HG03439 (cell line): ENCODE data around the gene CUL5.
"Not testable (repeated sequence)": the region's sequence is repeated elsewhere in the genome, so short reads cannot be mapped to it uniquely, and the experiment has no call there.

Source experiments
- ATAC-seq: cut with Tn5 transposase; IDR thresholded peaks from one replicate; pipeline ENCODE4 v1.9.1; 2021; ENCODE audit warnings: mild to moderate bottlenecking, moderate library complexity; ENCODE audit not compliant: unreplicated experiment

The CUL5 gene

DNA sequence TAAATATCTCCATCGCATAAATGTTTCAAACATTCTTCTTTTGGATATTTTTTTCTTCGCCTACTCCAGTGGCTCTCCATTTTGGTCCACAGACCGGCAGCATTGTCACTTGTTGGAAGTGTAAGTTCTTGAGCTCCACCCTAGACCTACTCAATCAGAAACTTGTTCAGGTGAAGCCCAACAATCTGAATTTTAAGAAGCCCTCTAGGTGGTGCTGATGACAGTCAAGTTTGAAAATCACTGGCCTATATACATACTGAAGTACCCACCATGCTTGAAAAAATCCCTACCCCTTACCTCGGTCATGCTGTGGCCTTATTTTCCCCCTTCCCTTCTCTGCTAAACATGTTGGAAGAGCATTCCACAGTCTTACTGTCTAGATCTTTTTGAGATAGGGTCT, 102.4 kb downstream of the CUL5 start:
- no peak for ATAC-seq

DNA sequence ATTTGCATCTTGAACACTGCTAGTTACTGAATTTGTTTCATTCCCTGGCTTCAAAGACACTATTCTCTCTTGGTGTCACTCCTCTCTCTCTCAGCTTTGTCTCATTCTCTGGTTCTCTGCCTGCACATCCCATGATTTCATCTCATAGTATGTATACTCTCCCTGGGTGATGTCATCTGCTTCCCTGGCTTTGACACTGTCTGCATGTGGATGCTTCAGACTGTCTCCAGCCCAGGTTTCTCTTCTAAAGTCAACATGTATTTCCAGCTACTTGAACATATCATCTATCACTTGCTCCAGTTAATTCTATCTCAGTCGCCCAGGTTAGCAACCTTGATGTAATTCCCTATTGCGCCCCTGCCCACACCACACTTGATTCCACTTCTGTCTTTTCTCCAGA, 103.4 kb downstream of the CUL5 start:
- ATAC-seq: no peak

- no peak for ATAC-seq
Observed at GRCh38 chr11:108115500-108116140, 106.9 kb downstream of the CUL5 start.

DNA sequence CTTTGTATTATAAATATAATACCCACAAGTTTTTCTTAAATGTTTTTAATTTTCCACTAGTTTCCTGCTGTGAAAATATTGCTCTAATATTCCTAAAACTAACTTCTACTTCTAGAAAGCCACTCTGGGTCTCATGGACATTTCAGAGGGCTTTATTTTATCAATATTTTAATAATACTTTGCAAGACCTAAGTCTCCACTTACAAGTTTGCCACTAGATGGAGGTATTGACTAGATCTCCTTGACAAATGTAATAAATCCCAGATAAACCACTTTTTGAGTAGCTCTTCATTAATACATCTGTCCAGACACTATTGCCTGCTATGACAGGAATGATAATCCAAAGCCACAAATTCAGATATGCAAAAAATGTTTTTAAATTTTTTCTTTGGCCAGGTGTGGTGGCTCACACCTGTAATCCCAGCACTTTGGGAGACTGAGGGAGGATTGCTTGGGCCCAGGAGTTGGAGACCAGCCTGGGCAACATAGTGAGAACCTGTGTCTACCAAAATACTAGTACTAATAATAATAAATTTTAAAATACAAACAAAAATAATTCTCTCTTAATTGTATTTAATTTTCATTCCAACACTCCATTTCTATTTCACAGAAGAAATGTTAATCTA, 109.2 kb downstream of the CUL5 start:
- ATAC-seq: no peak

GRCh38 chr11:108120936-108121273, 112.2 kb downstream of the CUL5 start:
- not testable (repeated sequence) for ATAC-seq

DNA sequence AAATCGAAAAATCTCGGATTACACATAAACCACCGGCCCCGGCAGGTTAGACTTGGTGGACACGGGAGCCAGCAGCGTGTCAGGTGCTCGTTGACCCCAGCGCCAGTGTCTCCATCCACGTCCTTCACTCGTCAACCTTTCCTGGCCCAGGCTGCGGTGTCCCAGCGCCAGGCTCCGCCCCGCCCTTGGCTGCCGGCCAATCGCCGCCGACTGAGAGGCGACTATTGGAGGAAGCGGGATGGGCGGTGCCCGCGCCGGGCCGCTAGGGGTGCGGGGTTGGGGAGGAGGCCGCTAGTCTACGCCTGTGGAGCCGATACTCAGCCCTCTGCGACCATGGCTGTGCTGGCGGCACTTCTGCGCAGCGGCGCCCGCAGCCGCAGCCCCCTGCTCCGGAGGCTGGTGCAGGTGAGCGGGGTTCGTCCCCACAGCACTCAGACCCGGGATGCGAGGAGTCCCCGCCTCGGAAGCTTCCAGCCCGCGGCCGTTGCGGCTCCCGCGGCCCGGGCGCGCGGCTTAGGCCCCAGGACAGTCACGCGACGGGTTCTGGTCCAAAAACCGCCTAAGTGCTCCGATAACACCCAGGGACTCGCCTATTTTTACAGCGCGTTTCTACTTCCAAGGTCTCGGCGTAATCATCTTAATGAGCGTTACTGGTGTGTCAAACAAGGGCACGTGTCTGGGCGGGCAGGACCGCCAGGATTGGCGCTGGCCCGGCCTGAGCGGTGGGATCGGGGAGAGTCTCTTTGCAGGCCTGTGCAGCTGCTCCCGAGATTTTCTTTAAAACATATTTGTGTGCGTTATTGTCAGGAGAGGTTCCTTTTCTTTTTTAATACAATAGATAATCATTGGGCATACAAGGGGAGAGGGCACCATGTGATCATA, 112.8 kb downstream of the CUL5 start, which contains the start of gene ACAT1:
Gene ACAT1 (plus strand): TSS at position 294 of the 882 bp plus-strand sequence. CDS start 40 bp downstream, at position 334.
- ATAC-seq: peak; percentile 98

DNA sequence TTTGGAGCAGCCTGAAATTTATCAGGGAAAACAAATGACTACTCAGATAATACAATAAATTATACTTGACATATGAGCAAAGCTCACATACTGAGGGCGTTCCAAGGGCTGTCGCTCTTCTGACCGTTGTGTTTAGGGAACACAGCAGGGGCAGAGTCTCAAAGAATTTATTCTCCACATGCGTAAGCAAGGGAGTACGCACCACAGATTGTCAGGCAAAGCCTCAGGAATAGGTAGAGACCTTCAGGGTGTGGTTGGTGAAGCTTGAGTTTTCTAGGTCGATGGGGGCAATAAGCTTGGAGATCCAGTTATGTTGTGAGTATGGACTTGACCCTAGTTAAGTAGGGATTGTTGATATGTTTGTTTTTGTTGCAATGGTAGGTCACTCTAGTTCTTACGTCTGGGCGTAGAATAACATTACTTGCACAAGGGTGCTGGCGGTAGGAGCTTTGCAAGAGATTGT, 113.5 kb downstream of the CUL5 start:
- no peak for ATAC-seq

- no peak for ATAC-seq
Observed at GRCh38 chr11:108125096-108125495, 116.4 kb downstream of the CUL5 start.

DNA sequence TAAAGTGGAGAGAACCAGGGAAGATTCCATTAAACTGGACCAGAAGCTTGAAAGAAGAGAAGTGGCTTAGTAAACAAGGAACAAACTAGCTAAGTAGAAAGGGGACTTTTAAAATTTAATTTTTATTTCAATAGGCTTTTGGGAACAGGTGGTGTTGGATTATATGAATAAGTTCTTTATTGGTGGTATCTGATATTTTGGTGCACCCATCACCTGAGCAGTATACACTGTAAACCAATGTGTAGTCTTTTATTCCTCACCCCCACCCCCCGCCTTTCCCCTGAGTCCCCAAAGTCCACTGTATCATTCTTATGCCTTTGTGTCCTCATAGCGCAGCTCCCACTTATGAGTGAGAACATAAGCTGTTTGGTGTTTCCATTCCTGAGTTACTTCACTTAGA, 120.1 kb downstream of the CUL5 start:
- no peak for ATAC-seq

- ATAC-seq: no peak
Observed at GRCh38 chr11:108131993-108132392, 123.3 kb downstream of the CUL5 start.

GRCh38 chr11:108132993-108133538, 124.4 kb downstream of the CUL5 start:
- ATAC-seq: not testable (repeated sequence)

GRCh38 chr11:108135845-108136544, 127.3 kb downstream of the CUL5 start:
- no peak for ATAC-seq

- ATAC-seq: no peak
Observed at GRCh38 chr11:108137212-108137611, 128.5 kb downstream of the CUL5 start.

DNA sequence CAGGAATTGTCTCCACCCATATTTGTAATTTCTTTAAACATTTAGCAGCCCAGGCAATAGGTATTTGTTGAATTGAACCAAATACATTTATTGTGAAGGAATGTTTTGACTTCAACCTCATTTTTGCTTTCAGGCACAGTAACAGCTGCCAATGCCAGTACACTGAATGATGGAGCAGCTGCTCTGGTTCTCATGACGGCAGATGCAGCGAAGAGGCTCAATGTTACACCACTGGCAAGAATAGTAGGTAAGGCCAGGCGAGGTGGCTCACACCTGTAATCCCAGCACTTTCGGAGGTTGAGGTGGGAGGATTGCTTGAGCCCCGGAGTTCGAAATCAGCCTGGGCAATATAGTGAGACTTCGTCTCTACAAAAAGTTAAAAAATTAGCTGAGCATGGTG, 133.6 kb downstream of the CUL5 start:
- no peak for ATAC-seq

DNA sequence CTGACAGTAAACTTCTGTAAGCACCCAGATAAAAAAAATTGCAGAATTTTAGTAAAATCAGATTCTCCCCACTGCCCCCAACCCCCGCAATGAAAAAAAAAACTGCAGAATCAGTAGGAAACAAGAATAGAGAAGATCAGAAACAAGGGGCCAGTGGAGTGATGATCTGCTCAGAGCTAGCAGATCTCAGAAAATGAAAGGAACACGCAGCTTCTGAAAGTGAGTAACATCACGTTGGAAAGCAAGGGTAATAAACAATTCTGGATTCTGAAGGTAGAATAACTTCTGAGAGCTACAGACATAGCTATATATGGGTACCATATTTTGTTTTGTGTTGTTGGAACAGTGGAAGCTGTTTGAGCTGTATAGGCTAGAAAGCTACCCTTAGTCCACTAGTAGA, 135.9 kb downstream of the CUL5 start:
- ATAC-seq: no peak

DNA sequence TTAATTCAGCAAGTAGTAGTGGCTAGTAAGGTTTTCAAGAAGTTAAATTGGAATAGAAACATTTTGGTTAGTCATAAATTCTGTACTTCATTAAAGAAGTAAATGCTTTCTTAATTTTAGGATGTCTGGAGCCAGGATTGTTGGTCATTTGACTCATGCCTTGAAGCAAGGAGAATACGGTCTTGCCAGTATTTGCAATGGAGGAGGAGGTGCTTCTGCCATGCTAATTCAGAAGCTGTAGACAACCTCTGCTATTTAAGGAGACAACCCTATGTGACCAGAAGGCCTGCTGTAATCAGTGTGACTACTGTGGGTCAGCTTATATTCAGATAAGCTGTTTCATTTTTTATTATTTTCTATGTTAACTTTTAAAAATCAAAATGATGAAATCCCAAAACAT, 138.5 kb downstream of the CUL5 start:
- ATAC-seq: no peak

- no peak for ATAC-seq
Observed at GRCh38 chr11:108148556-108148955, 139.9 kb downstream of the CUL5 start.

GRCh38 chr11:108154591-108154990, 145.9 kb downstream of the CUL5 start:
- ATAC-seq: no peak
